Measurements from ENCODE around the gene LRRC8A. TPM values are rescaled to one million over a fixed set of nuclear protein-coding genes. Genes with fewer than 3 reads are reported as not detected.

The LRRC8A gene
- total RNA-seq, 1 experiment from 2014 or later = 16.4 TPM

- DNase-seq (ENCODE audit: low read depth, low spot score) (no peak), ATAC-seq (no peak)
- in situ Hi-C loops (cut with HindIII; ENCODE audit: low pct_unique_long_range_greater_than_20kb, low sequenced_read_pairs) (no loop called here), intact Hi-C loops (cut with micrococcal nuclease; ENCODE audit: unreplicated experiment) (no loop called here)
- Histone ChIP-seq H3K4me1 (ENCODE audit: control insufficient read depth, insufficient read depth, low read length) (no peaks in the 10 kb centered on the region), H3K4me3 (ENCODE audit: low read depth in 2 of 2, low read length in 2 of 2) (no peak overlapping the region), H3K9me3 (ENCODE audit: control insufficient read depth, insufficient read depth, low read depth, low read length) (no peaks in the 10 kb centered on the region), H3K27ac (ENCODE audit: low read length) (no peak overlapping the region), H3K36me3 (ENCODE audit: control insufficient read depth, insufficient read depth, low read length) (no peaks in the 10 kb centered on the region), H3K27me3 (ENCODE audit: control insufficient read depth, insufficient read depth, low read length) (no peaks in the 10 kb centered on the region)
- BruUV-seq (replicated peaks) = no TSS peak
- POLR2A ChIA-PET = no interaction called here
- no peak for TF ChIP-seq SIN3A (IDR thresholded peaks at IDR 0.05; ENCODE audit: borderline replicate concordance, insufficient read depth, low read depth, low read length)
- no peak for TF ChIP-seq POLR2AphosphoS5 (IDR thresholded peaks at IDR 0.05; ENCODE audit: low read depth, low read length)
- no peak for TF ChIP-seq REST (IDR thresholded peaks at IDR 0.05; ENCODE audit: insufficient read depth in 1 of 2, low read depth in 2 of 2, low read length in 1 of 2)
- TF ChIP-seq CTCF (IDR thresholded peaks at IDR 0.05) = no peak
- no peak for TF ChIP-seq TCF7L2 (IDR thresholded peaks at IDR 0.05; ENCODE audit: low read depth, low read length)
- CTCF ChIA-PET = no interaction called here
These were observed 51.8 kb downstream of the LRRC8A start for GRCh38 chr9:128933731-128934130.

GRCh38 chr9:128936171-128936865 is 54.4 kb downstream of the LRRC8A start:
- no peak for DNase-seq (ENCODE audit: low read depth, low spot score)
- ATAC-seq = no peak
- TF ChIP-seq TCF7L2 (IDR thresholded peaks at IDR 0.05; ENCODE audit: low read depth, low read length) (no peak), REST (IDR thresholded peaks at IDR 0.05; ENCODE audit: insufficient read depth in 1 of 2, low read depth in 2 of 2, low read length in 1 of 2) (no peak), CTCF (IDR thresholded peaks at IDR 0.05) (no peak), SIN3A (IDR thresholded peaks at IDR 0.05; ENCODE audit: borderline replicate concordance, insufficient read depth, low read depth, low read length) (no peak), POLR2AphosphoS5 (IDR thresholded peaks at IDR 0.05; ENCODE audit: low read depth, low read length) (no peak)
- H3K9me3 ChIP-seq (ENCODE audit: control insufficient read depth, insufficient read depth, low read depth, low read length) = no peaks in the 10 kb centered on the region
- POLR2A ChIA-PET = no interaction called here
- H3K27me3 ChIP-seq (ENCODE audit: control insufficient read depth, insufficient read depth, low read length) = no peaks in the 10 kb centered on the region
- CTCF ChIA-PET = interaction anchor here (0.6 kb wide), 1 partner anchor 92 kb away, joined by 3 read pairs; the partner anchor contains the start of gene SH3GLB2
- H3K4me3 ChIP-seq (ENCODE audit: low read depth in 2 of 2, low read length in 2 of 2) = no peak overlapping the region
- in situ Hi-C loops (cut with HindIII; ENCODE audit: low pct_unique_long_range_greater_than_20kb, low sequenced_read_pairs) = no loop called here
- H3K4me1 ChIP-seq (ENCODE audit: control insufficient read depth, insufficient read depth, low read length) = no peaks in the 10 kb centered on the region
- H3K27ac ChIP-seq (ENCODE audit: low read length) = no peak overlapping the region
- H3K36me3 ChIP-seq (ENCODE audit: control insufficient read depth, insufficient read depth, low read length) = no peaks in the 10 kb centered on the region
- intact Hi-C loops (cut with micrococcal nuclease; ENCODE audit: unreplicated experiment) = no loop called here
- no TSS peak for BruUV-seq (replicated peaks)
